Measurements from ENCODE around the gene CRISPLD2.
A peak's percentile ranks its signal among the peaks of the same experiment; 100 is the strongest.
"Not testable (repeated sequence)": the region's sequence is repeated elsewhere in the genome, so short reads cannot be mapped to it uniquely, and the experiment has no call there.

The CRISPLD2 gene

DNA sequence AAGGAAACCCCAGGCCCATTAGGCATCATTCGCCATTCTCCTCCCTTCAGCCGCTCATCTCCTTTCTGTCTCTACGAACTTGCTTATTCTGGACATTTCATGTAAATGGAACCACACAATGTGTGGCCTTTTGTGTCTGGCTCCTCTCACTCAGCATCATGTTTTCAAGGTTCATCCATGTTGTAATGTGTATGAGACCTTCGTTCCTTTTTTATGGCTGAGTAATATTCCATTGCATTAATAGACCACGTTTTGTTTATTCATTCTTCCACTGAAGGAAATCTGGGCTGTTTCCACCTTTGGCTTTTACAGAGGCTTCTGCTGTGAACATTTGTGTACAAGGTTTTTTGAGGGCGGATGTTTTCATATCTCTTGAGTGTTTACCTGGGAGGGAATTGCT, 3.2 kb downstream of the CRISPLD2 start:
- DNase-seq: no peak

GRCh38 chr16:84823484-84823883, 3.7 kb downstream of the CRISPLD2 start:
- DNase-seq: no peak

- DNase-seq: no peak
Observed at GRCh38 chr16:84823926-84824325, 4.1 kb downstream of the CRISPLD2 start.

DNA sequence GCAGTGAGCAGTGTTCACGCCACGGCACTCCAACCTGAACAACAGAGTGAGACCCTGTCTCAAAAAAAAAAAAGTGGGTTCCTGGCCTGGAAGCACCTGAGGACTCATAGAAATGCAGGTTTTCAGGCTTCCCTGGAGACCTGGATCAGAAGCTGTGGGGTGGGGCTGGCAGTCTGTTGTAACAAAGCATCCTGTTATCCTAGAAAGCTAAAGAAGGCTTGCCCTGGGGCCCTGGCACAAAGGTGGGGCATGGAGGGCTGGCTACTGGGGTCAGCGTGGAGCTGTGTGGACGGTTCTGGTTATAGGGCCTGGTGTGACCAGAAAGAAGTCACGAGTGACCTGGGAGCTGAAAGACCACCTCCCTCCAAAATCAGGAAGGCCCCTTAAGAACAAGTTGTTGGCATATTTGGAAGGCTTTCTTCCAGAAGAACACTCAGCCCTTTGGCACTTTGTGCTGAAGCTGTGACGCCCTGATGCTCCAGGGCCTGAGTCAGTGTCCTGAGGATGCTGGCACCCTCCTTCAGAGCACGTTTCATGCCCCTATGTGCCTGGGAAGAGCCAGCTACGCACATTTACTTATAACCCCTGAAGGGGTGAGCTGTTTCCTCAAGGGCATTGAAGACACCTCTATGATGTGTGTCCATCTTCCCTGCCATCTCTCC, 6.2 kb downstream of the CRISPLD2 start:
- DNase-seq: no peak

GRCh38 chr16:84826558-84826941, 6.8 kb downstream of the CRISPLD2 start:
- DNase-seq: no peak

- DNase-seq: no peak
Observed at GRCh38 chr16:84827131-84827574, 7.4 kb downstream of the CRISPLD2 start.

DNA sequence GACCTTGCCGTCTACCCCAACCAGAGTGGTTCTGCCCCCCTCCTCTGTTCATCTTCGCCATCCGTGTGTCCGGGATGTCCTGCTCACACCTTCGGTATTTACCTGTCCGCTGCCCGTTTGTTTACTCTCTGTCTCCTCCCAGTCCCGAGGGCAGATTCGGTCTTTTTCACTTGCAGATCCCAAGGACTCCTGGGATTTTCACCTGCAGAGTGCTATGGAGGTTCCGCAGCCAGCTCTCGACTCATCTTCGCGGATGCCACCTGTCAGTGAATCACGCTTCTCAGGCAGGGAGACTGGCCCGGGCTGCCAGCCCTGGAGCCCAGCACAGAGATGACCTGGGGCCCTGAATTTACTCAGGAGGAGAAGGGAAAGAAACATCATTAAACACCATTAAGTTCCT, 8.1 kb downstream of the CRISPLD2 start:
- no peak for DNase-seq

- DNase-seq: no peak
Observed at GRCh38 chr16:84828322-84828721, 8.5 kb downstream of the CRISPLD2 start.

- DNase-seq: no peak
Observed at GRCh38 chr16:84829168-84829965, 9.6 kb downstream of the CRISPLD2 start.

- no peak for DNase-seq
Observed at GRCh38 chr16:84830765-84831384, 11.1 kb downstream of the CRISPLD2 start.

DNA sequence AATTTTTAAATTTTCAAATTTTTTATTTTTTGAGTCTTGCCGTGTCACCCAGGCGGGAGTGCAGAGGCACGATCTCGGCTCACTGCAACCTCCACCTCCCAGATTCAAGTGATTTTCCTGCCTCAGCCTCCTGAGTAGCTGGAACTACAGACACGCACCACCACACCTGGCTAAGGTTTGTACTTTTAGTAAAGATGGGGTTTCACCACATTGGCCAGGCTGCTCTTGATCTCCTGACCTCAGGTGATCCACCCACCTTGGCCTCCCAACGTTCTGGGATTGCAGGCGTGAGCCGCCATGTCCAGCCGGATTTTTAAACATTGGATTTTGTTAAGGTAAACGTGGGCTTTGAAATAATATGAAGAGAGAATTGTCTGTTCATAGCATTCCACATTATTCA, 11.9 kb downstream of the CRISPLD2 start:
- not testable (repeated sequence) for DNase-seq

DNA sequence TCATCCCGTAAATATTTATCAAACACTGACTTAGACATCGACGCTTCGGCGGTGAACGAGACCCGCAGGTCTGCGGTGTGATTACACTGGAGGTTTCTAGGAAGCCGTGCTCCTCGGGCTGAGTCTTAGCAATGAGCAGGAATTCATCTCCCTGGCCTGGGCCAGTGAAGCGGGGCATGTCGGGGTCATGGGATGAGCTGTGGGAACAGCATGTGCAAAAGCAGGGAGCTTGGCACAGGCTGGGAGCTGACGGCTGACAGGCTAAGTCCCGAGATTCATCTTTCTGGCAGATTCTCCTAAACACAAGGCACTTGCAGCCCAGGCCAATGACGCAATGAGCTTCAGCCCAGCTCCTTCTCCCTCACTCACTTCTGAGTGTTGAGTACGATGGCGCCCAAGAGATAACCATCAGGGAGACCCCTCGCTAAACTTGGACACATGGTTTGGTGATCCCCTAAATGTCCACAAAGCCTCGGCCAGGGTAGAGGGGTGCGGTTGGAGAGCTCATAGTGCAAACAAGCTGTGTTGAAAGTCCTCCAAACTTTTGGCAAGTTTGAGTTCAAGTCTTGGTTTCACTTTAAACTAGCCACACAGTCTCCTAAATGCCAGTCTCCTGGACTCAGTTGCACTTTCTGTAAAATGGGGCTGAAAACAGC, 12.8 kb downstream of the CRISPLD2 start:
- DNase-seq: no peak

DNA sequence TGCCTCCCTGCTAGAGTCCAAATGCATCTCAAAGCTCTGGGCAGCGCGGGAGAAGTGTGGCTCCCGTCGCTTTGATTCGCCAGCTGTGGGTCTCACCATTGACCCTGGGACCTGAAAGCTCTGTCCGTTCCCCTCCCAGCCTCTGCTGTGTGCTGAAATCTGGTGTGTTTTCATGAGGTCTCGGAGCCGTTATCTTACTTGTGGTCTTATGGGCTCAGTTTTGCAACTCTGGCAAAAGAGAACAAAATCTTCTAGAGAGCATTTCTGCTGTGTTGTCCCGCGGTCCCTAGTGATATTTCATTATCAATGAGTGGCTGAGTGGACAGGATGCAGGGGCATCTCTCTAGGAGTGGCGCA, 13.3 kb downstream of the CRISPLD2 start:
- DNase-seq: no peak

DNA sequence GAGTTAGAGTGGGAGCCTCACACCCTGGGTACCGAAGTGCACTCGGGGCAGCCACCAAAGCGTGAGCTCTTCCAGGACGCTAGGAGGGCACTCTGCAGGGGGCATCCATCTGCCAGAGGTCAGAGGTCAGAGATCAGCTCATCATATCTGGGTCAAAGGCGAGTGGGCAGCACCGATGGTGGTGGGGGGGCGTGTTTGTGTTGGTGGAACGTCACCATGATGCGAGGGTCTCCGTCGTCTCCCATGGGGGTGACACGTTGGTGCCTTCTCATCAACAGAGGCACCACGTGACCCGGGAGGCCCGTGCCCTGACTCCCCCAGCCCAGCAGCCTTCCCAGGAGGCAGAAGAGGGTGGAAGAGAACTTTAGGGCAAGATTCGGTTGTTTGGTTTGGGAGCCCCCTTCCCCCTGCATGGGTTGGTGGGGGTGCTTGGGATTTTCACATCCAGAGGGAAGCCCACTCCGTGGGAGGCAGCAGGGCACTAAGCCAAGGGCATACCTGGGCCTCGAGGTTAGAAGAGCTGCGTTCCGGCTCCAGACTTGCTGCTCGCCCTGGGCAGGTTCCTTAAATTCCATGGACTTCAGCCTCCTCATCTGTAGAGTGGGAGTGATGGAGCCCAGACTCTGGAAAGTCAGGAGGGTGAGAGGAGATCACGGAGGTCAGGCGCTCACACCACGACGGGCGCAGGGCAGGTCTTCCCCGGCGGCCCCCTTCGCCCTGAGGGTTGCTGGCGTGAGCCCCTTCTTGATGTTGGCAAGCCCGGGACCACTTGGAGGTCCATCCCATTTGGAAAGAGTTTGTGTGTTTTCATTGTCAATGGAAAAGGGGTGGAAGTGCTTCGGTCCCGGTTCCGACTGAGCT, 14.0 kb downstream of the CRISPLD2 start:
- DNase-seq: no peak

- no peak for DNase-seq
Observed at GRCh38 chr16:84834403-84834772, 14.6 kb downstream of the CRISPLD2 start.

- DNase-seq: no peak
Observed at GRCh38 chr16:84836234-84836647, 16.5 kb downstream of the CRISPLD2 start.

DNA sequence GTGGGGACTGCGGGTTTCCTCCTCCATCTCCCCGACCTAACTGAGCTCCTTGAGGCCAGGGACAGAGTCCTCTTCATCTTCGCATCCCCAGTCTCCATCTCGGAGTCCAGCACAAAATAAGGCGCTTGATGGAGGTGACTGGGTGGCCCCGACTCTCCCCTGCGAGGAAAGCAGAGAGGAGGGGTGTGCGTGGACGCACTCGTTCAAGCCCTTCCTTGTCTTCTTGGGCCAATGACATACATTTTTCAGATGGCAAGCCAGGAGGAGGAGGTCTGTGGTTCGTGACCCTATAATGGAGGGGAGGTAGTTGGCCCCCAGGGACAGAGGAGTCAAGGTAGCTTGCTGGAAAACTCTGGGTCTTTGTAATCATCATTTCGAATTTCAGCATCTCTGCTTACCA, 17.2 kb downstream of the CRISPLD2 start:
- no peak for DNase-seq

DNA sequence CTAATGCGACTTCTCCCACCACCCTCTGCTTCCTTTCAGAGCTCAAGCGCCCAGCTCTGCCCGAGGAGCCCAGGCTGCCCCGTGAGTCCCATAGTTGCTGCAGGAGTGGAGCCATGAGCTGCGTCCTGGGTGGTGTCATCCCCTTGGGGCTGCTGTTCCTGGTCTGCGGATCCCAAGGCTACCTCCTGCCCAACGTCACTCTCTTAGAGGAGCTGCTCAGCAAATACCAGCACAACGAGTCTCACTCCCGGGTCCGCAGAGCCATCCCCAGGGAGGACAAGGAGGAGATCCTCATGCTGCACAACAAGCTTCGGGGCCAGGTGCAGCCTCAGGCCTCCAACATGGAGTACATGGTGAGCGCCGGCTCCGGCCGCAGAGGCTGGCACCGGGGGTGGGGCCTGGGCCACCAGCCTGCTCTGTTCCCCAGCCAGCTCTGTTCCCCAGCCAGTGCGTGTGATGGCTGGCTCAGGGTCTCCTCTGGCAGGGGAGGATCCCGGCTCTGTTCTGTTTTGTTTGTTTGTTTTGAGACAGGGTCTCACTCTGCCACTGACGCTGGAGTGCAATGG, 18.7 kb downstream of the CRISPLD2 start:
- no peak for DNase-seq

GRCh38 chr16:84839054-84839453, 19.3 kb downstream of the CRISPLD2 start:
- DNase-seq: peak; percentile 69

- no peak for DNase-seq
Observed at GRCh38 chr16:84839956-84840355, 20.2 kb downstream of the CRISPLD2 start.

DNA sequence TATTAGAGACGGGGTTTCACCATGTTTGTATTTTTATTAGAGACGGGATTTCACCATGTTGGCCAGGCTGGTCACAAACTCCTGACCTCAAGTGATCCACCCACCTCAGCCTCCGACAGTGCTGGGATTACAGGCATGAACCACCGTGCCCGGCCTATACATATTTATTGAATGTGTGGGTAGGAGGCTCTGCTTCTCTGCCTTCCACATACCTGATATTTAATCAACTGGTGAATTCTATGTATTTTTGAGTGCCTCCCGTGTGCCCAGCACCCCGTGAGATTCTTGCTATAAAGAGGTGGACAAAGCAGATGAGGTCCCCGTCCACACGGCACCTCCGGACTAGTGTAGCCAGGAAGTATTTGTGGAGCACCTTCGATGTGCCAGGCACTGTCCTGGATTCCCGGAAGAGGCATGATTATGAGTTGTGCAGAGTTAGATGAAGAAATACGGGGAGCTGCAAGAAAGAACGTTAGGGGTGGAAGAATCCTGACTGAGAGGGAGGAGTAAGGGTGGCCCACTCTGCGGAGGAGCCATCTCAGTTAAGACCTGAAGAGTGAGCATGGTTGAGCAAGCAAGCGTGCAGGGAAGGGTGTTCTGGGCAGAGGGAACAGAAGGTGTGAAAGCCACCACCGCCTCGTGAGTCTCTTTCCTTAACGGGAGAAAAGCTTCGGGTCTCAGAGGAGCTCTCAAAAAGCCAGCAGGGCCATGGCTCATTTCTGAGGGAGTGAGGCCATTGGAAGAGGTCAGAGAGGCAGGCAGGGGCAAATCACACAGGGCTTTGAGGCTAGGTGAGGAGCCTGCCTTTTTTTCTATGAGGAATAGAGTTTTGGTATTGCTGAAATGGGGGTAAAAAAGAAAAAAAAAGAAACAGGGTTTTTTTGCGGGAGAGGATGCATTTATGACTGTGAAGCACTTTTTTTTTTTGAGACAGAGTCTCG, 21.2 kb downstream of the CRISPLD2 start:
- no peak for DNase-seq

All from NCI-H2171 treated with DMSO at 0.1 percent for 48 hours (cell line).